HepG2 (cell line): Measurements from ENCODE around the gene LMTK2. TPM values are rescaled to one million over a fixed set of nuclear protein-coding genes. Genes with fewer than 3 reads are reported as not detected.

Experiments used
- CTCF ChIP-seq: sonication (generic); formaldehyde crosslinking; IDR thresholded peaks from 2 replicates; pipeline ENCODE4 v1.5.0; 2020; ENCODE audit warnings: mild to moderate bottlenecking, missing genetic modification reagents, moderate library complexity
- GATAD2A ChIP-seq: IDR thresholded peaks from 2 replicates; pipeline ENCODE4 v1.6.1; 2016
- GTF3A ChIP-seq: sonication (generic); formaldehyde crosslinking; conservative IDR thresholded peaks from 2 replicates; pipeline ENCODE4 v1.4.0; 2020; ENCODE audit warnings: mild to moderate bottlenecking, missing genetic modification reagents
- KDM2A ChIP-seq: sonication (generic); formaldehyde crosslinking; IDR thresholded peaks from 2 replicates; pipeline ENCODE4 v1.4.0; 2020; ENCODE audit warnings: low read depth, missing genetic modification reagents, borderline replicate concordance
- MEIS2 ChIP-seq: sonication (generic); formaldehyde crosslinking; IDR thresholded peaks from 2 replicates; pipeline ENCODE4 v1.9.0; 2021; ENCODE audit warnings: mild to moderate bottlenecking, missing genetic modification reagents
- MXD1 ChIP-seq: sonication (generic); formaldehyde crosslinking; IDR thresholded peaks from 2 replicates; pipeline ENCODE4 v1.4.0; 2020; ENCODE audit warnings: mild to moderate bottlenecking, missing genetic modification reagents
- NR2F1 ChIP-seq, 2 experiments: fragments of 450-650 bp in 1 of 2; formaldehyde crosslinking in 1 of 2; IDR thresholded peaks; 2 replicates each; pipeline versions ENCODE4 v1.5.0 to v1.6.1; 2016 to 2020; ENCODE audit warnings: mild to moderate bottlenecking in 1 of 2, missing compliant biosample characterization in 1 of 2, missing genetic modification reagents in 1 of 2, moderate library complexity in 1 of 2
- RAD21 ChIP-seq: fragments of 450-650 bp; formaldehyde crosslinking; IDR thresholded peaks from 2 replicates; pipeline ENCODE4 v1.5.0; 2020; ENCODE audit warnings: mild to moderate bottlenecking
- REL ChIP-seq: sonication (generic); formaldehyde crosslinking; conservative IDR thresholded peaks from 2 replicates; pipeline ENCODE4 v1.8.0; 2022; ENCODE audit warnings: mild to moderate bottlenecking, missing genetic modification reagents, moderate library complexity
- SMC3 ChIP-seq: IDR thresholded peaks from 2 replicates; pipeline ENCODE4 v1.6.1; 2011; ENCODE audit warnings: low read length, improper control_type of control experiment
- SNRNP70 ChIP-seq: fragments of 200-400 bp; formaldehyde crosslinking; IDR thresholded peaks from 2 replicates; pipeline ENCODE4 v1.6.1; 2017; ENCODE audit warnings: mild to moderate bottlenecking, low read depth, low read length, moderate library complexity
- ZFP62 ChIP-seq: sonication (generic); formaldehyde crosslinking; IDR thresholded peaks from 2 replicates; pipeline ENCODE4 v1.4.0; 2020; ENCODE audit warnings: missing genetic modification reagents
- ZMYM2 ChIP-seq: sonication (generic); formaldehyde crosslinking; IDR thresholded peaks from 2 replicates; pipeline ENCODE4 v1.8.0; 2022; ENCODE audit warnings: mild to moderate bottlenecking, missing genetic modification reagents
- ZNF230 ChIP-seq: sonication (generic); formaldehyde crosslinking; IDR thresholded peaks from 2 replicates; pipeline ENCODE4 v1.4.0; 2020; ENCODE audit warnings: mild to moderate bottlenecking, missing genetic modification reagents
- ZNF33A ChIP-seq: sonication (generic); formaldehyde crosslinking; IDR thresholded peaks from 2 replicates; pipeline ENCODE4 v1.5.1; 2020; ENCODE audit warnings: missing genetic modification reagents, mild to moderate bottlenecking, moderate library complexity, borderline replicate concordance
- ZNF598 ChIP-seq: sonication (generic); formaldehyde crosslinking; IDR thresholded peaks from 2 replicates; pipeline ENCODE4 v1.5.1; 2020; ENCODE audit warnings: mild to moderate bottlenecking, missing genetic modification reagents, borderline replicate concordance
- ZNF710 ChIP-seq: sonication (generic); formaldehyde crosslinking; IDR thresholded peaks from 2 replicates; pipeline ENCODE4 v1.5.0; 2020; ENCODE audit warnings: mild to moderate bottlenecking, missing genetic modification reagents, borderline replicate concordance
- ZNF766 ChIP-seq: sonication (generic); formaldehyde crosslinking; IDR thresholded peaks from 2 replicates; pipeline ENCODE4 v1.5.0; 2020; ENCODE audit warnings: missing genetic modification reagents, borderline replicate concordance
- ZSCAN20 ChIP-seq: sonication (generic); formaldehyde crosslinking; IDR thresholded peaks from 2 replicates; pipeline ENCODE4 v1.4.0; 2020; ENCODE audit warnings: missing genetic modification reagents, mild to moderate bottlenecking, borderline replicate concordance
- polyA plus RNA-seq, 8 experiments: library from polyadenylated mRNA; depleted of rRNA in 3 of 8; stranded (reverse) in 7 of 8; unstranded in 1 of 8; fragments of >200 nt; fragmentation: Illumina TruSeq in 4 of 8; extraction: Trizol in 4 of 8; gene quantifications; 2 replicates each; pipeline versions ENCODE4 v1.2.1 to v1.2.3, GENCODE V29; 2011 to 2016; ENCODE audit warnings: low read depth in 4 of 8, missing spikeins in 1 of 8, mixed read lengths in 1 of 8; ENCODE audit not compliant: insufficient read depth in 1 of 8
- total RNA-seq, 5 experiments: library from RNA; depleted of rRNA; stranded (reverse); fragments of >200 nt; fragmentation: Illumina TruSeq; extraction: Trizol; gene quantifications; 2 replicates each; pipeline ENCODE4 v1.2.3, GENCODE V29; 2016; ENCODE audit warnings: low read depth in 1 of 5
- TF ChIP-seq, protein P1 (sequence below): sonication (generic); formaldehyde crosslinking; IDR thresholded peaks from 2 replicates; pipeline ENCODE4; 2020; ENCODE audit warnings: missing genetic modification reagents, mild to moderate bottlenecking, borderline replicate concordance

The LMTK2 gene
- total and polyA plus RNA-seq, 2 of the 13 experiments (the other 11 are each of a cell fraction or from before 2014, with no cell fraction given) = 9.5 to 11.7 TPM

DNA sequence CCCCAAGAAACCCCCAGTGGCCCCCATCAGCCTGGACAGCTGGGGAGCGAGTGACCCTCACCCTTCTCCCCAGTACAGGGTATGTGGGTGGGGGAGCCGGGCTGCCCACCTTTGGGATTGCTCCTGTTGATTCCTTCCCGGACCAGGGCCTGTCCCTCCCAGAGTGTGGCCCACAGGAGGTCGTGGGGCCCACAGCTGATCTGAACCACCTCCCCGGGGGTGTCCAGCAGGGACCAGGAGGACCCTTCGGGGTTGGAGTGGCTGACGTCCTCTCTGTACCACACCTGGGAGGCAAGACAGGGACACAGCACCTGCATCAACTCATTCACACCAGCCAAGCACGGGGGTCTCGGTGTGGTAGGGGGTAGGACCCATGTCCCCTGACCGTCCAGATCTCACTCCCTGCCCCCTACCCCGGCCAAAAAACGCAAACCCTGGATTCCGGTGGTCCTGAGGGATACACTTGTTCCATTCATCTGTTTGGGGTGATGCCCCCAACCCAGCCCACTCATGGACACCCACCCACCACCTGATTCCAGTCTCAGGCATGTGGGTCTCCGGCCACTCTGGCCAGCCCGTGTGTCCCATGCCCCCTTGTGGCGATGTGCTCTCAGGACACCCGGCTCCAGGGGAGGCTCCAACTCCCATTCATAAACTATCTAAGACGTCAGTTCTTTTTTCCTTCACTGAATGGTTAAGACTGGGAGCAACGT, 134.5 kb downstream of the LMTK2 start (continued):
- TF ChIP-seq NR2F1 (CRISPR knock-in tag; IDR thresholded peaks at IDR 0.05) (no peak), SMC3 (peak; percentile 60), GATAD2A (no peak), RAD21 (CRISPR knock-in tag) (peak; percentile 85), ZNF766 (no peak), ZNF33A (CRISPR knock-in tag) (no peak), GTF3A (CRISPR knock-in tag) (no peak), KDM2A (CRISPR knock-in tag) (peak; percentile 25; the same call in 1 of the 2 replicates), ZFP62 (CRISPR knock-in tag) (no peak), ZMYM2 (CRISPR knock-in tag) (no peak), SNRNP70 (no peak), MXD1 (CRISPR knock-in tag) (0 out of 2 replicates have a peak, but pooled peaks have one; percentile 41), ZNF598 (CRISPR knock-in tag) (0 out of 2 replicates have a peak, but pooled peaks have one; percentile 40), ZNF230 (CRISPR knock-in tag) (0 out of 2 replicates have a peak, but pooled peaks have one; percentile 28), ZNF710 (CRISPR knock-in tag) (peak; percentile 44; the same call in 1 of the 2 replicates), ZSCAN20 (no peak), MEIS2 (CRISPR knock-in tag) (no peak), REL (CRISPR knock-in tag) (no peak), CTCF (CRISPR knock-in tag) (peak; percentile 94)
- TF ChIP-seq, protein P1, sequence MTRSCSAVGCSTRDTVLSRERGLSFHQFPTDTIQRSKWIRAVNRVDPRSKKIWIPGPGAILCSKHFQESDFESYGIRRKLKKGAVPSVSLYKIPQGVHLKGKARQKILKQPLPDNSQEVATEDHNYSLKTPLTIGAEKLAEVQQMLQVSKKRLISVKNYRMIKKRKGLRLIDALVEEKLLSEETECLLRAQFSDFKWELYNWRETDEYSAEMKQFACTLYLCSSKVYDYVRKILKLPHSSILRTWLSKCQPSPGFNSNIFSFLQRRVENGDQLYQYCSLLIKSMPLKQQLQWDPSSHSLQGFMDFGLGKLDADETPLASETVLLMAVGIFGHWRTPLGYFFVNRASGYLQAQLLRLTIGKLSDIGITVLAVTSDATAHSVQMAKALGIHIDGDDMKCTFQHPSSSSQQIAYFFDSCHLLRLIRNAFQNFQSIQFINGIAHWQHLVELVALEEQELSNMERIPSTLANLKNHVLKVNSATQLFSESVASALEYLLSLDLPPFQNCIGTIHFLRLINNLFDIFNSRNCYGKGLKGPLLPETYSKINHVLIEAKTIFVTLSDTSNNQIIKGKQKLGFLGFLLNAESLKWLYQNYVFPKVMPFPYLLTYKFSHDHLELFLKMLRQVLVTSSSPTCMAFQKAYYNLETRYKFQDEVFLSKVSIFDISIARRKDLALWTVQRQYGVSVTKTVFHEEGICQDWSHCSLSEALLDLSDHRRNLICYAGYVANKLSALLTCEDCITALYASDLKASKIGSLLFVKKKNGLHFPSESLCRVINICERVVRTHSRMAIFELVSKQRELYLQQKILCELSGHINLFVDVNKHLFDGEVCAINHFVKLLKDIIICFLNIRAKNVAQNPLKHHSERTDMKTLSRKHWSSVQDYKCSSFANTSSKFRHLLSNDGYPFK (CRISPR knock-in tag) = 0 out of 2 replicates have a peak, but pooled peaks have one; percentile 37
